Sigmoid colon (tissue), 7 donors: ENCODE measurements around the gene ACO2. TPM values are rescaled to one million over a fixed set of nuclear protein-coding genes. Genes with fewer than 3 reads are reported as not detected.

ENCODE experiments used
- DNase-seq: peaks from one replicate; pipeline ENCODE4 v3.0.0-alpha.2; 2019
- H3K27ac ChIP-seq, 4 donors: fragments of 200-600 bp; sonication (generic); one replicate each; pipeline ENCODE4 v1.5.1; 2016 to 2019; ENCODE audit warnings: mild to moderate bottlenecking in 1 of 4
- H3K27me3 ChIP-seq, 3 donors: fragments of 200-600 bp; sonication (generic); one replicate each; pipeline ENCODE4 v1.5.1; 2019; ENCODE audit warnings: mild to moderate bottlenecking in 1 of 3
- H3K36me3 ChIP-seq, 4 donors: fragments of 200-600 bp; sonication (generic); one replicate each; pipeline ENCODE4 v1.5.1; 2016 to 2019
- H3K4me1 ChIP-seq, 4 donors: fragments of 200-600 bp; sonication (generic); one replicate each; pipeline ENCODE4 v1.5.1; 2017 to 2019
- H3K4me3 ChIP-seq, 4 donors: fragments of 200-600 bp; sonication (generic); one replicate each; pipeline ENCODE4 v1.5.1; 2017 to 2019; ENCODE audit warnings: mild to moderate bottlenecking in 2 of 4, moderate library complexity in 1 of 4
- H3K9me3 ChIP-seq, 4 donors: fragments of 200-600 bp in 3 of 4; sonication (generic) in 3 of 4; one replicate each; pipeline versions ENCODE4 v1.5.1 to v1.6.1; 2013 to 2019
- CTCF ChIP-seq, 4 experiments: fragments of 450-650 bp in 3 of 4; fragments of 200-600 bp in 1 of 4; IDR thresholded peaks; one replicate each; pipeline ENCODE4 v1.5.1; 2016 to 2019; ENCODE audit warnings: antibody characterized with exemption in 4 of 4, mild to moderate bottlenecking in 3 of 4, moderate library complexity in 2 of 4
- EP300 ChIP-seq, 4 donors: sonication (generic); formaldehyde crosslinking; IDR thresholded peaks; one replicate each; pipeline ENCODE4 v1.6.1; 2017; ENCODE audit warnings: antibody characterized with exemption in 4 of 4
- POLR2A ChIP-seq, 2 donors: fragments of 450-650 bp; IDR thresholded peaks; one replicate each; pipeline ENCODE4 v1.6.1; 2016; ENCODE audit warnings: antibody characterized with exemption in 2 of 2, mild to moderate bottlenecking in 2 of 2, moderate library complexity in 2 of 2
- POLR2AphosphoS5 ChIP-seq, 4 donors: sonication (generic); formaldehyde crosslinking; IDR thresholded peaks; one replicate each; pipeline ENCODE4 v1.6.1; 2017; ENCODE audit warnings: antibody characterized with exemption in 4 of 4
- WGBS, 2 donors: extraction: QIAGEN DNeasy Blood & Tissue Kit; methylation state at CpG; one replicate each; pipeline ENCODE4 v1.1.7; 2013; 5-methylcytosine and 5-hydroxymethylcytosine counted together
- intact Hi-C: fragments of 100-400 bp; cut with DNase I; formaldehyde crosslinking; loops from one replicate; pipeline ENCODE4 v1.15.1; 2023
- polyA plus RNA-seq, 3 donors: library from polyadenylated mRNA; stranded (reverse); fragments of 200-250 nt; gene quantifications; one replicate each; pipeline ENCODE4 v1.2.3, GENCODE V29; 2013
- total RNA-seq, 4 donors: library from RNA; depleted of rRNA; stranded (reverse); fragments of >200 nt; gene quantifications; one replicate each; pipeline ENCODE4 v1.1.0, GENCODE V29; 2016
- donor health status: healthy with polysubstance abuse.
- donor health status: Bipolar disorder and iron deficiency.
- donor health status: healthy.

The ACO2 gene
- total and polyA plus RNA-seq, 7 donors, result 67.3 to 157 (median 90.3) TPM

- peak overlapping the region; percentile 65 to 86 (median 82) for H3K27ac ChIP-seq
These were observed 22.6 kb downstream of the ACO2 start for GRCh38 chr22:41491374-41492100.

GRCh38 chr22:41498303-41498835 is 29.5 kb downstream of the ACO2 start:
- TF ChIP-seq POLR2AphosphoS5 (IDR thresholded peaks at IDR 0.05) (no peak), CTCF (IDR thresholded peaks at IDR 0.05) (no peak)
- Histone ChIP-seq H3K27ac (peak overlapping the region in 1 of 4 donors; percentile 35), H3K4me3 (no peak overlapping the region), H3K4me1 (peaks cover 0 to 13% (median 6%) of the 10 kb centered on the region in 4 donors), H3K36me3 (peaks cover 4 to 49% (median 21%) of the 10 kb centered on the region in 4 donors), H3K9me3 (no peaks in the 10 kb centered on the region), H3K27me3 (no peaks in the 10 kb centered on the region)
- 59 to 72% methylated on average over 6 of the region's 6 CpGs for WGBS, 2 donors
- intact Hi-C loops, result no loop called here
- no peak for DNase-seq

More at GRCh38 chr22:41491374-41492100, 22.6 kb downstream of the ACO2 start:
- H3K36me3 ChIP-seq, result peaks cover 0 to 7% (median 0%) of the 10 kb centered on the region in 4 donors
- H3K27me3 ChIP-seq, result no peaks in the 10 kb centered on the region
- no peaks in the 10 kb centered on the region for H3K9me3 ChIP-seq
- DNase-seq, result peak; percentile 84
- TF ChIP-seq CTCF (IDR thresholded peaks at IDR 0.05) (no peak), POLR2A (IDR thresholded peaks at IDR 0.05) (no peak), POLR2AphosphoS5 (IDR thresholded peaks at IDR 0.05) (peak; percentile 59 to 94 (median 90)), EP300 (IDR thresholded peaks at IDR 0.05) (peak; percentile 52 to 92 (median 74))
- H3K4me3 ChIP-seq, result no peak overlapping the region
- H3K4me1 ChIP-seq, result peaks cover 0 to 67% (median 58%) of the 10 kb centered on the region in 4 donors
- 46 to 64% methylated on average over 5 of the region's 5 CpGs for WGBS, 2 donors
- intact Hi-C loops, result no loop called here

- WGBS, 2 donors, result 85 to 93% methylated on average over 10 of the region's 10 CpGs
- H3K9me3 ChIP-seq, result no peaks in the 10 kb centered on the region
- H3K4me3 ChIP-seq, result no peak overlapping the region
- intact Hi-C loops, result no loop called here
- no peak overlapping the region for H3K27ac ChIP-seq
- TF ChIP-seq CTCF (IDR thresholded peaks at IDR 0.05), result no peak
- no peak for TF ChIP-seq EP300 (IDR thresholded peaks at IDR 0.05)
- no peak for TF ChIP-seq POLR2AphosphoS5 (IDR thresholded peaks at IDR 0.05)
- TF ChIP-seq POLR2A (IDR thresholded peaks at IDR 0.05), result no peak
- no peak for DNase-seq
- H3K27me3 ChIP-seq, result no peaks in the 10 kb centered on the region
- peaks cover 4 to 63% (median 25%) of the 10 kb centered on the region in 4 donors for H3K36me3 ChIP-seq
- peaks cover 0 to 5% (median 2%) of the 10 kb centered on the region in 4 donors for H3K4me1 ChIP-seq
These were observed 30.8 kb downstream of the ACO2 start for GRCh38 chr22:41499624-41500280.

GRCh38 chr22:41500303-41500702 is 31.4 kb downstream of the ACO2 start:
- intact Hi-C loops, result no loop called here
- Histone ChIP-seq H3K27ac (no peak overlapping the region), H3K36me3 (peaks cover 4 to 69% (median 25%) of the 10 kb centered on the region in 4 donors), H3K4me3 (no peak overlapping the region), H3K27me3 (no peaks in the 10 kb centered on the region), H3K4me1 (peaks cover 0 to 5% (median 2%) of the 10 kb centered on the region in 4 donors), H3K9me3 (no peaks in the 10 kb centered on the region)
- 75 to 87% methylated on average over 7 of the region's 7 CpGs for WGBS, 2 donors
- TF ChIP-seq CTCF (IDR thresholded peaks at IDR 0.05) (no peak), POLR2AphosphoS5 (IDR thresholded peaks at IDR 0.05) (no peak), POLR2A (IDR thresholded peaks at IDR 0.05) (no peak), EP300 (IDR thresholded peaks at IDR 0.05) (no peak)
- no peak for DNase-seq
